Astrocyte of the spinal cord (primary cell): ENCODE measurements around the gene RALGAPB.
"Not testable (repeated sequence)": the region's sequence is repeated elsewhere in the genome, so short reads cannot be mapped to it uniquely, and the experiment has no call there.

Experiments used
- DNase-seq: peaks from one replicate; pipeline ENCODE4 v3.0.0; 2011; ENCODE audit warnings: low read depth, low spot score
- H3K4me3 ChIP-seq: 2 replicates; pipeline ENCODE4 v1.5.1; 2011; ENCODE audit warnings: low read depth, mild to moderate bottlenecking, low read length, moderate library complexity
- CTCF ChIP-seq: IDR thresholded peaks from 2 replicates; pipeline ENCODE4 v1.5.1; 2012; ENCODE audit warnings: low read depth, mild to moderate bottlenecking, low read length, inconsistent platforms
- in situ Hi-C: cut with HindIII; loops from 2 replicates; pipeline ENCODE4 v1.10.0; 2017; ENCODE audit warnings: low sequenced_read_pairs

Gene RALGAPB

GRCh38 chr20:38452880-38453624 is 19.6 kb upstream of the RALGAPB start:
- peak; percentile 64 for DNase-seq
- no peak overlapping the region for H3K4me3 ChIP-seq
- no peak for TF ChIP-seq CTCF
- in situ Hi-C loops, result no loop called here

- DNase-seq, result no peak
- H3K4me3 ChIP-seq, result no peak overlapping the region
- no peak for TF ChIP-seq CTCF
- in situ Hi-C loops, result no loop called here
Observed at GRCh38 chr20:38453941-38454340, 18.7 kb upstream of the RALGAPB start.

- DNase-seq, result no peak
- in situ Hi-C loops, result no loop called here
- no peak overlapping the region for H3K4me3 ChIP-seq
- TF ChIP-seq CTCF, result no peak
Observed at GRCh38 chr20:38454556-38455473, 17.8 kb upstream of the RALGAPB start.

- TF ChIP-seq CTCF, result no peak
- no peak overlapping the region for H3K4me3 ChIP-seq
- no peak for DNase-seq
- in situ Hi-C loops, result no loop called here
Observed at GRCh38 chr20:38458314-38458713, 14.3 kb upstream of the RALGAPB start.

- TF ChIP-seq CTCF, result no peak
- H3K4me3 ChIP-seq, result no peak overlapping the region
- in situ Hi-C loops, result no loop called here
- DNase-seq, result peak; percentile 88
Observed at GRCh38 chr20:38460040-38460623, 12.5 kb upstream of the RALGAPB start.

- H3K4me3 ChIP-seq, in situ Hi-C loops, DNase-seq: not testable (repeated sequence)
Observed at GRCh38 chr20:38460631-38461030, 12.0 kb upstream of the RALGAPB start.

GRCh38 chr20:38461167-38461566 is 11.5 kb upstream of the RALGAPB start:
- H3K4me3 ChIP-seq, DNase-seq, in situ Hi-C loops: not testable (repeated sequence)

GRCh38 chr20:38461569-38461968 is 11.1 kb upstream of the RALGAPB start:
- DNase-seq, H3K4me3 ChIP-seq, in situ Hi-C loops: not testable (repeated sequence)
